A549 (cell line): ENCODE data around the gene SND1. TPM values are rescaled to one million over a fixed set of nuclear protein-coding genes. Genes with fewer than 3 reads are reported as not detected.
"Not testable (repeated sequence)": the region's sequence is repeated elsewhere in the genome, so short reads cannot be mapped to it uniquely, and the experiment has no call there.

Source experiments
- ATAC-seq, 2 experiments: fragments of 200-7000 bp in 1 of 2; fragments of >200 bp in 1 of 2; cut with Nextera tagmentation in 1 of 2; cut with Tn5 transposase in 1 of 2; 3 replicates each; pipeline versions ENCODE4 v1.8.0 to v1.9.1; 2018 to 2020; ENCODE audit warnings: mild to moderate bottlenecking in 1 of 2, moderate library complexity in 1 of 2
- CTCF ChIA-PET: fragments of 300-600 bp; sonication (Branson Sonifier 250); formaldehyde crosslinking; extraction: SDS; loops from one replicate; lab custom pipeline; 2021; ENCODE audit warnings: antibody characterized with exemption, inconsistent platforms; lab: Yijun Ruan, JAX
- POLR2A ChIA-PET: fragments of 350-600 bp; formaldehyde crosslinking; extraction: SDS; loops from one replicate; lab custom pipeline; 2021; ENCODE audit warnings: antibody characterized with exemption, inconsistent platforms; lab: Yijun Ruan, JAX
- DNase-seq, 2 experiments: peaks; one replicate each; pipeline versions ENCODE4 v3.0.0 to v3.0.0-alpha.2; 2011 to 2016; ENCODE audit warnings: low read depth in 1 of 2, low spot score in 1 of 2
- FAIRE-seq: peaks from 2 replicates; lab custom pipeline; 2011; peaks lifted over from hg19 to GRCh38; lab: Jason Lieb, UNC
- H3K27ac ChIP-seq, 2 experiments: fragments of >200 bp; sonication (Bioruptor Twin); formaldehyde crosslinking; 3 replicates each; pipeline ENCODE4 v1.5.1; 2016 to 2017
- H3K4me1 ChIP-seq: fragments of >200 bp; sonication (Bioruptor Twin); formaldehyde crosslinking; 3 replicates; pipeline ENCODE4 v1.6.1; 2016
- H3K4me2 ChIP-seq: fragments of >200 bp; sonication (Bioruptor Twin); formaldehyde crosslinking; 3 replicates; pipeline ENCODE4 v1.6.1; 2016
- H3K4me3 ChIP-seq: fragments of >200 bp; sonication (Bioruptor Twin); formaldehyde crosslinking; 3 replicates; pipeline ENCODE4 v1.5.1; 2016
- H3K9me3 ChIP-seq: fragments of >200 bp; sonication (Bioruptor Twin); formaldehyde crosslinking; 3 replicates; pipeline ENCODE4 v1.6.1; 2016
- BHLHE40 ChIP-seq: IDR thresholded peaks from 2 replicates; pipeline ENCODE4 v1.6.1; 2012; ENCODE audit warnings: low read depth, low read length, inconsistent platforms
- CTCF ChIP-seq: fragments of >200 bp; sonication (Bioruptor Twin); formaldehyde crosslinking; IDR thresholded peaks from 3 replicates; pipeline ENCODE4 v1.5.1; 2016
- EHF ChIP-seq: fragments of 250-450 bp; sonication (Bioruptor Pico); IDR thresholded peaks from 2 replicates; pipeline ENCODE4 v1.5.0; 2020; ENCODE audit warnings: mild to moderate bottlenecking
- FOSB ChIP-seq: fragments of 250-450 bp; sonication (Bioruptor Pico); IDR thresholded peaks from 2 replicates; pipeline ENCODE4 v1.5.0; 2020; ENCODE audit warnings: mild to moderate bottlenecking, moderate library complexity
- HDAC2 ChIP-seq: fragments of 200-600 bp; sonication (generic); IDR thresholded peaks from 2 replicates; pipeline ENCODE4 v1.6.1; 2016
- HMGXB4 ChIP-seq: fragments of 250-450 bp; sonication (Bioruptor Pico); IDR thresholded peaks from 2 replicates; pipeline ENCODE4 v1.5.0; 2021; ENCODE audit warnings: mild to moderate bottlenecking, moderate library complexity, borderline replicate concordance
- HOXB13 ChIP-seq: fragments of 250-450 bp; sonication (Bioruptor Pico); IDR thresholded peaks from 2 replicates; pipeline ENCODE4 v1.5.0; 2020; ENCODE audit warnings: low read depth, mild to moderate bottlenecking, moderate library complexity
- HOXB5 ChIP-seq: fragments of 250-450 bp; sonication (Bioruptor Pico); IDR thresholded peaks from 2 replicates; pipeline ENCODE4 v1.5.0; 2020; ENCODE audit warnings: mild to moderate bottlenecking, moderate library complexity
- JUNB ChIP-seq: fragments of >200 bp; sonication (Bioruptor Twin); formaldehyde crosslinking; IDR thresholded peaks from 2 replicates; pipeline ENCODE4 v1.6.1; 2016
- MAFK ChIP-seq: fragments of 450-650 bp; IDR thresholded peaks from 2 replicates; pipeline ENCODE4 v1.6.1; 2014; ENCODE audit not compliant: partially characterized antibody
- MAZ ChIP-seq: fragments of 150-350 bp; IDR thresholded peaks from 2 replicates; pipeline ENCODE4 v1.6.1; 2014; ENCODE audit warnings: antibody characterized with exemption, low read depth, low read length, borderline replicate concordance
- NPAS2 ChIP-seq: fragments of 250-450 bp; sonication (Bioruptor Pico); IDR thresholded peaks from 2 replicates; pipeline ENCODE4 v1.8.0; 2022; ENCODE audit warnings: mild to moderate bottlenecking, moderate library complexity, borderline replicate concordance
- PHF8 ChIP-seq: fragments of 200-600 bp; sonication (generic); IDR thresholded peaks from 2 replicates; pipeline ENCODE4 v1.6.1; 2016; ENCODE audit warnings: low read depth, mild to moderate bottlenecking, antibody characterized with exemption, moderate library complexity, borderline replicate concordance
- POLR2A ChIP-seq: IDR thresholded peaks from 2 replicates; pipeline ENCODE4 v1.6.1; 2012; ENCODE audit warnings: mild to moderate bottlenecking, low read length
- RCOR1 ChIP-seq: fragments of 150-350 bp; IDR thresholded peaks from 2 replicates; pipeline ENCODE4 v1.6.1; 2014; ENCODE audit warnings: antibody characterized with exemption, low read length, low read depth
- RNF2 ChIP-seq: fragments of 200-600 bp; sonication (generic); IDR thresholded peaks from 2 replicates; pipeline ENCODE4 v1.6.1; 2016; ENCODE audit warnings: low read depth, mild to moderate bottlenecking, antibody characterized with exemption, moderate library complexity, borderline replicate concordance
- TFCP2L1 ChIP-seq: fragments of 250-450 bp; sonication (Bioruptor Pico); IDR thresholded peaks from 2 replicates; pipeline ENCODE4 v1.5.0; 2021; ENCODE audit warnings: mild to moderate bottlenecking
- ZC3H11A ChIP-seq: fragments of 450-650 bp; IDR thresholded peaks from 2 replicates; pipeline ENCODE4 v1.6.1; 2014; ENCODE audit warnings: antibody characterized with exemption, mild to moderate bottlenecking
- WGBS: methylation state at CpG from one replicate; pipeline ENCODE4 v1.1.6; 2017; ENCODE audit errors: missing lambda C conversion rate; 5-methylcytosine and 5-hydroxymethylcytosine counted together
- polyA plus RNA-seq, 4 experiments: library from polyadenylated mRNA; depleted of rRNA in 3 of 4; stranded (reverse); fragments of >200 nt; fragmentation: RNase III in 1 of 4; extraction: RNeasy Plus Mini Kit Qiagen cat#74134 plus additional on column Dnase treatment in 1 of 4; gene quantifications; 2 replicates in 3 of 4; 3 replicates in 1 of 4; pipeline ENCODE4 v1.2.3, GENCODE V29; 2011 to 2017
- TF ChIP-seq, protein P1 (sequence below): fragments of 200-600 bp; sonication (generic); IDR thresholded peaks from 2 replicates; pipeline ENCODE4 v1.6.1; 2016; ENCODE audit warnings: antibody characterized with exemption, mild to moderate bottlenecking, moderate library complexity

The SND1 gene
- polyA plus RNA-seq, 2 of the 4 experiments (the other 2 are of a cell fraction) = 102 to 138 TPM

- TF ChIP-seq, protein P1, sequence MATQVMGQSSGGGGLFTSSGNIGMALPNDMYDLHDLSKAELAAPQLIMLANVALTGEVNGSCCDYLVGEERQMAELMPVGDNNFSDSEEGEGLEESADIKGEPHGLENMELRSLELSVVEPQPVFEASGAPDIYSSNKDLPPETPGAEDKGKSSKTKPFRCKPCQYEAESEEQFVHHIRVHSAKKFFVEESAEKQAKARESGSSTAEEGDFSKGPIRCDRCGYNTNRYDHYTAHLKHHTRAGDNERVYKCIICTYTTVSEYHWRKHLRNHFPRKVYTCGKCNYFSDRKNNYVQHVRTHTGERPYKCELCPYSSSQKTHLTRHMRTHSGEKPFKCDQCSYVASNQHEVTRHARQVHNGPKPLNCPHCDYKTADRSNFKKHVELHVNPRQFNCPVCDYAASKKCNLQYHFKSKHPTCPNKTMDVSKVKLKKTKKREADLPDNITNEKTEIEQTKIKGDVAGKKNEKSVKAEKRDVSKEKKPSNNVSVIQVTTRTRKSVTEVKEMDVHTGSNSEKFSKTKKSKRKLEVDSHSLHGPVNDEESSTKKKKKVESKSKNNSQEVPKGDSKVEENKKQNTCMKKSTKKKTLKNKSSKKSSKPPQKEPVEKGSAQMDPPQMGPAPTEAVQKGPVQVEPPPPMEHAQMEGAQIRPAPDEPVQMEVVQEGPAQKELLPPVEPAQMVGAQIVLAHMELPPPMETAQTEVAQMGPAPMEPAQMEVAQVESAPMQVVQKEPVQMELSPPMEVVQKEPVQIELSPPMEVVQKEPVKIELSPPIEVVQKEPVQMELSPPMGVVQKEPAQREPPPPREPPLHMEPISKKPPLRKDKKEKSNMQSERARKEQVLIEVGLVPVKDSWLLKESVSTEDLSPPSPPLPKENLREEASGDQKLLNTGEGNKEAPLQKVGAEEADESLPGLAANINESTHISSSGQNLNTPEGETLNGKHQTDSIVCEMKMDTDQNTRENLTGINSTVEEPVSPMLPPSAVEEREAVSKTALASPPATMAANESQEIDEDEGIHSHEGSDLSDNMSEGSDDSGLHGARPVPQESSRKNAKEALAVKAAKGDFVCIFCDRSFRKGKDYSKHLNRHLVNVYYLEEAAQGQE = no peak
- no peak for TF ChIP-seq NPAS2
- TF ChIP-seq HOXB13 (CRISPR knock-in tag) = no peak
- TF ChIP-seq HOXB5 (CRISPR knock-in tag) = no peak
- TF ChIP-seq MAZ = no peak
- no peak for TF ChIP-seq PHF8
- no peak for TF ChIP-seq JUNB
- no peak for TF ChIP-seq RCOR1
- TF ChIP-seq BHLHE40 = no peak
- TF ChIP-seq HMGXB4 = no peak
- TF ChIP-seq TFCP2L1 = no peak
- no peak for TF ChIP-seq CTCF
- no peak for TF ChIP-seq POLR2A
- TF ChIP-seq MAFK = no peak
- TF ChIP-seq RNF2 = no peak
- 94% methylated on average over 1 of the region's 1 CpG for WGBS
- Histone ChIP-seq H3K4me3 (no peak overlapping the region), H3K27ac (no peak overlapping the region), H3K9me3 (no peaks in the 10 kb centered on the region), H3K4me1 (peaks cover 17% of the 10 kb centered on the region), H3K4me2 (no peak overlapping the region)
- DNase-seq (no peak), ATAC-seq (no peak), FAIRE-seq (no peak)
- ChIA-PET POLR2A (no interaction called here), CTCF (interaction anchor here (0.7 kb wide), 1 partner anchor 14 kb away, joined by 3 read pairs; no protein-coding TSS in a partner anchor)
Observed at GRCh38 chr7:127674361-127674760, 22.4 kb downstream of the SND1 start.

DNA sequence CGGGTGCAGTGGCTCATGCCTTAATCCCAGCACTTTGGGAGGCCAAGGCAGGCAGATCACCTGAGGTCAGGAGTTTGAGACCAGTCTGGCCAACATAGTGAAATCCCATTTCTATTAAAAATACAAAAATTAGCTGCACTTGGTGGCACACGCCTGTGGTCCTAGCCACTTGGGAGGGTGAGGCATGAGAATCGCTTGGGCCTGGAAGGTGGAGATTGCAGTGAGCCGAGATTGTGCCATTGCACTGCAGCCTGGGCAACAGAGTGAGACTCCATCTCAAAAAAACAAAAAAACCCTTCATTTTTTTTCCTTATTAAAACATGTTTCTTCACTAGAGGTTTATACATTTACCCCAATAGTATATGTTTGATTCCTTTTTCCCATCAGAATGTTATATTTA lies 22.9 kb downstream of the SND1 start:
- FAIRE-seq, H3K4me3 ChIP-seq, H3K27ac ChIP-seq, DNase-seq, ATAC-seq, POLR2A ChIA-PET, H3K4me2 ChIP-seq, H3K9me3 ChIP-seq: not testable (repeated sequence)
- WGBS = 95% methylated on average over 4 of the region's 4 CpGs
- CTCF ChIA-PET = interaction anchor here (0.7 kb wide), 1 partner anchor 14 kb away, joined by 3 read pairs; no protein-coding TSS in a partner anchor
- H3K4me1 ChIP-seq = peaks cover 17% of the 10 kb centered on the region

GRCh38 chr7:127675721-127676120 lies 23.7 kb downstream of the SND1 start:
- no peak overlapping the region for H3K4me2 ChIP-seq
- ATAC-seq = no peak
- POLR2A ChIA-PET = no interaction called here
- H3K9me3 ChIP-seq = no peaks in the 10 kb centered on the region
- H3K4me1 ChIP-seq = peaks cover 17% of the 10 kb centered on the region
- H3K27ac ChIP-seq = no peak overlapping the region
- FAIRE-seq = no peak
- DNase-seq = no peak
- TF ChIP-seq FOSB (CRISPR knock-in tag) (no peak), ZC3H11A (no peak), HDAC2 (no peak), EHF (CRISPR knock-in tag) (no peak)
- no peak overlapping the region for H3K4me3 ChIP-seq
- 97% methylated on average over 5 of the region's 5 CpGs for WGBS
- CTCF ChIA-PET = interaction anchor here (1.5 kb wide), 1 partner anchor 15 kb away, joined by 3 read pairs; no protein-coding TSS in a partner anchor
